AG10803 (cell line): Measurements from ENCODE around the gene SLC7A1.

Experiments
- DNase-seq: peaks from one replicate; pipeline ENCODE4 v3.0.0; 2010; ENCODE audit warnings: low read depth
- H3K4me3 ChIP-seq: 2 replicates; pipeline ENCODE4 v1.5.1; 2011; ENCODE audit warnings: mild to moderate bottlenecking, low read length, control low read depth
- CTCF ChIP-seq: conservative IDR thresholded peaks from 2 replicates; pipeline ENCODE4 v1.5.1; 2011; ENCODE audit warnings: mild to moderate bottlenecking, low read length, control low read depth, inconsistent platforms

Gene SLC7A1

GRCh38 chr13:29494520-29494919, 101.0 kb downstream of the SLC7A1 start:
- DNase-seq, result no peak
- TF ChIP-seq CTCF, result no peak
- H3K4me3 ChIP-seq, result no peak overlapping the region

- TF ChIP-seq CTCF, result no peak
- no peak overlapping the region for H3K4me3 ChIP-seq
- no peak for DNase-seq
These were observed 101.7 kb downstream of the SLC7A1 start for GRCh38 chr13:29493796-29494195.

GRCh38 chr13:29491248-29491647, 104.2 kb downstream of the SLC7A1 start:
- H3K4me3 ChIP-seq, result no peak overlapping the region
- DNase-seq, result no peak
- TF ChIP-seq CTCF, result no peak

- TF ChIP-seq CTCF, result no peak
- no peak for DNase-seq
- H3K4me3 ChIP-seq, result no peak overlapping the region
These were observed 105.0 kb downstream of the SLC7A1 start for GRCh38 chr13:29490561-29490885.

- no peak for TF ChIP-seq CTCF
- no peak for DNase-seq
These were observed 105.6 kb downstream of the SLC7A1 start for GRCh38 chr13:29489650-29490560.

GRCh38 chr13:29487466-29488454, 107.7 kb downstream of the SLC7A1 start:
- no peak for TF ChIP-seq CTCF
- no peak overlapping the region for H3K4me3 ChIP-seq
- no peak for DNase-seq

More at GRCh38 chr13:29489650-29490560, 105.6 kb downstream of the SLC7A1 start:
- H3K4me3 ChIP-seq, result no peak overlapping the region
